SK-N-SH (cell line): ENCODE data around the gene ENOX1. TPM values are rescaled to one million over a fixed set of nuclear protein-coding genes. Genes with fewer than 3 reads are reported as not detected.
A peak's percentile ranks its signal among the peaks of the same experiment; 100 is the strongest.

ENCODE experiments used
- CTCF ChIA-PET: fragments of 300-600, 350-600 bp; formaldehyde crosslinking; extraction: SDS; loops from one replicate; lab custom pipeline; 2021; lab: Yijun Ruan, JAX
- POLR2A ChIA-PET: fragments of 350-600 bp; sonication (Branson Sonifier 250); formaldehyde crosslinking; extraction: SDS; loops from one replicate; lab custom pipeline; 2020; ENCODE audit warnings: antibody characterized with exemption, inconsistent platforms; lab: Yijun Ruan, JAX
- DNase-seq: peaks from one replicate; pipeline ENCODE4 v3.0.0; 2012
- H2AFZ ChIP-seq: fragments of 200-600 bp; sonication (generic); 2 replicates; pipeline ENCODE4 v1.8.1; 2016; ENCODE audit warnings: antibody characterized with exemption, mild to moderate bottlenecking, low read depth
- H3F3A ChIP-seq: fragments of 200-600 bp; sonication (generic); replicated peaks from 2 replicates; pipeline ENCODE3; 2016; ENCODE audit warnings: antibody characterized with exemption, mild to moderate bottlenecking; ENCODE audit not compliant: insufficient read depth
- H3K27ac ChIP-seq, 2 experiments: fragments of 200-500 bp in 1 of 2; fragments of 200-600 bp in 1 of 2; sonication (Bioruptor generic) in 1 of 2; sonication (generic), shearing (Covaris generic) in 1 of 2; 2 replicates each; pipeline versions ENCODE4 v1.5.1 to v1.6.1; 2014 to 2016; ENCODE audit warnings: low read depth in 2 of 2, inconsistent platforms in 1 of 2, low read length in 1 of 2, mild to moderate bottlenecking in 1 of 2, mixed read lengths in 1 of 2
- H3K27me3 ChIP-seq: fragments of 200-600 bp; sonication (generic), shearing (Covaris generic); 2 replicates; pipeline ENCODE4 v1.6.1; 2016; ENCODE audit warnings: mixed run types; ENCODE audit not compliant: insufficient read depth
- H3K36me3 ChIP-seq, 2 experiments: fragments of 200-500 bp in 1 of 2; fragments of 200-600 bp in 1 of 2; sonication (Bioruptor generic) in 1 of 2; sonication (generic) in 1 of 2; replicated peaks in 1 of 2; 2 replicates each; pipeline versions ENCODE3 to v1.5.1; 2014 to 2016; ENCODE audit warnings: low read length in 1 of 2, mild to moderate bottlenecking in 1 of 2; ENCODE audit not compliant: insufficient read depth in 2 of 2, control insufficient read depth in 1 of 2
- H3K4me1 ChIP-seq, 2 experiments: fragments of 200-500 bp in 1 of 2; fragments of 200-600 bp in 1 of 2; sonication (Bioruptor generic) in 1 of 2; sonication (generic), shearing (Covaris generic) in 1 of 2; 2 replicates each; pipeline versions ENCODE4 v1.5.1 to v1.6.1; 2014 to 2016; ENCODE audit warnings: low read depth in 1 of 2, low read length in 1 of 2, mixed run types in 1 of 2; ENCODE audit not compliant: insufficient read depth in 2 of 2, control insufficient read depth in 1 of 2
- H3K4me2 ChIP-seq: fragments of 200-600 bp; sonication (generic), shearing (Covaris generic); 2 replicates; pipeline ENCODE4 v1.6.1; 2017; ENCODE audit warnings: mixed run types
- H3K4me3 ChIP-seq, 2 experiments: fragments of 200-500 bp in 1 of 2; fragments of 200-600 bp in 1 of 2; sonication (Bioruptor generic) in 1 of 2; sonication (generic), shearing (Covaris generic) in 1 of 2; 2 replicates each; pipeline versions ENCODE4 v1.5.1 to v1.8.1; 2014 to 2016; ENCODE audit warnings: low read depth in 2 of 2, inconsistent platforms in 1 of 2, low read length in 1 of 2, mild to moderate bottlenecking in 1 of 2, mixed read lengths in 1 of 2, moderate library complexity in 1 of 2
- H3K79me2 ChIP-seq: fragments of 200-600 bp; sonication (generic); 2 replicates; pipeline ENCODE4 v1.8.1; 2017; ENCODE audit warnings: mild to moderate bottlenecking; ENCODE audit not compliant: insufficient read depth
- H3K9ac ChIP-seq: fragments of 200-600 bp; sonication (generic); 2 replicates; pipeline ENCODE4 v1.6.1; 2017; ENCODE audit warnings: mixed run types
- H3K9me2 ChIP-seq: fragments of 200-600 bp; sonication (generic); 2 replicates; pipeline ENCODE4 v1.6.1; 2017; ENCODE audit warnings: mixed run types
- H3K9me3 ChIP-seq: fragments of 200-600 bp; sonication (generic); 2 replicates; pipeline ENCODE4 v1.6.1; 2017; ENCODE audit warnings: mixed run types, mild to moderate bottlenecking, moderate library complexity
- H4K20me1 ChIP-seq: fragments of 200-600 bp; sonication (generic); 2 replicates; pipeline ENCODE4 v1.6.1; 2017; ENCODE audit warnings: mild to moderate bottlenecking, mixed run types; ENCODE audit not compliant: insufficient read depth
- CHD2 ChIP-seq: fragments of 150-350 bp; IDR thresholded peaks from 2 replicates; pipeline ENCODE4 v1.6.1; 2018; ENCODE audit warnings: low read length; ENCODE audit not compliant: partially characterized antibody
- FOSL2 ChIP-seq: IDR thresholded peaks from 2 replicates; pipeline ENCODE4 v1.4.0; 2012; ENCODE audit warnings: low read depth, mild to moderate bottlenecking, moderate library complexity, borderline replicate concordance
- FOXJ3 ChIP-seq: sonication (generic); formaldehyde crosslinking; IDR thresholded peaks from 2 replicates; pipeline ENCODE4 v1.5.1; 2020; ENCODE audit warnings: mild to moderate bottlenecking, missing genetic modification reagents
- FOXM1 ChIP-seq: IDR thresholded peaks from 2 replicates; pipeline ENCODE4 v1.4.0; 2012; ENCODE audit warnings: low read depth, mild to moderate bottlenecking
- IRF3 ChIP-seq: fragments of 150-350 bp; IDR thresholded peaks from 2 replicates; pipeline ENCODE4 v1.6.1; 2016; ENCODE audit warnings: mild to moderate bottlenecking, low read depth, low read length
- MAX ChIP-seq: IDR thresholded peaks from 2 replicates; pipeline ENCODE4 v1.4.0; 2012; ENCODE audit warnings: low read depth
- MEF2A ChIP-seq: IDR thresholded peaks from 2 replicates; pipeline ENCODE4 v1.4.0; 2012; ENCODE audit warnings: low read depth, borderline replicate concordance
- PBX3 ChIP-seq: IDR thresholded peaks from 2 replicates; pipeline ENCODE4; 2012
- RCOR1 ChIP-seq: fragments of 150-350 bp; IDR thresholded peaks from 2 replicates; pipeline ENCODE4 v1.6.1; 2017; ENCODE audit warnings: antibody characterized with exemption, low read length
- SMC3 ChIP-seq: IDR thresholded peaks from 2 replicates; pipeline ENCODE4 v1.6.1; 2012; ENCODE audit warnings: low read depth, low read length, improper control_type of control experiment
- WGBS: methylation state at CpG from one replicate; pipeline ENCODE4 v1.1.6; 2017; ENCODE audit warnings: low lambda C conversion rate; 5-methylcytosine and 5-hydroxymethylcytosine counted together
- polyA plus RNA-seq, 3 experiments: library from polyadenylated mRNA; depleted of rRNA; stranded (reverse); fragments of >200 nt; gene quantifications; 2 replicates each; pipeline ENCODE4 v1.2.3, GENCODE V29; 2012

Gene ENOX1
- polyA plus RNA-seq, 1 of the 3 experiments (the other 2 are of a cell fraction): 5.8 TPM

GRCh38 chr13:43698758-43699157 is 88.0 kb downstream of the ENOX1 start:
- H3K79me2 ChIP-seq: no peaks in the 10 kb centered on the region
- H3K9ac ChIP-seq: no peak overlapping the region
- ChIA-PET CTCF (no interaction called here), POLR2A (no interaction called here)
- H2AFZ ChIP-seq: no peak overlapping the region
- no peaks in the 10 kb centered on the region for H3K4me1 ChIP-seq
- no peaks in the 10 kb centered on the region for H3K36me3 ChIP-seq
- H4K20me1 ChIP-seq: no peaks in the 10 kb centered on the region
- no peak overlapping the region for H3K4me2 ChIP-seq
- H3K9me2 ChIP-seq: no peaks in the 10 kb centered on the region; the same call in 1 of the 2 replicates
- H3K27me3 ChIP-seq: no peaks in the 10 kb centered on the region
- WGBS: 36% methylated on average over 2 of the region's 2 CpGs
- peaks cover 11% of the 10 kb centered on the region for H3F3A ChIP-seq
- H3K9me3 ChIP-seq: no peaks in the 10 kb centered on the region
- peak; percentile 24; the same call in 1 of the 2 replicates for TF ChIP-seq FOSL2
- TF ChIP-seq RCOR1: no peak
- 0 out of 2 replicates have a peak, but pooled peaks have one; percentile 18 for TF ChIP-seq MAX
- no peak for TF ChIP-seq FOXJ3 (CRISPR knock-in tag)
- TF ChIP-seq SMC3: no peak
- TF ChIP-seq FOXM1: no peak
- TF ChIP-seq IRF3: no peak
- no peak for TF ChIP-seq MEF2A
- H3K4me3 ChIP-seq: no peak overlapping the region
- no peak for DNase-seq
- H3K27ac ChIP-seq: peak overlapping the region in 1 of 2 experiments; percentile 42; a peak in 1 of 4 replicates

- 78% methylated on average over 2 of the region's 2 CpGs for WGBS
- H3K79me2 ChIP-seq: no peaks in the 10 kb centered on the region
- H4K20me1 ChIP-seq: no peaks in the 10 kb centered on the region
- peaks cover 11% of the 10 kb centered on the region for H3F3A ChIP-seq
- POLR2A ChIA-PET: no interaction called here
- TF ChIP-seq PBX3 (no peak), CHD2 (no peak)
- no peaks in the 10 kb centered on the region for H3K4me1 ChIP-seq
- H3K27ac ChIP-seq: peak overlapping the region in 1 of 2 experiments; percentile 42; a peak in 1 of 4 replicates
- no peak overlapping the region for H3K4me3 ChIP-seq
- CTCF ChIA-PET: interaction anchor here (0.6 kb wide), 1 partner anchor 34 kb away, joined by 3 read pairs; no protein-coding TSS in a partner anchor
- DNase-seq: no peak
- no peak overlapping the region for H3K9ac ChIP-seq
- no peak overlapping the region for H3K4me2 ChIP-seq
- no peaks in the 10 kb centered on the region for H3K36me3 ChIP-seq
- no peaks in the 10 kb centered on the region; the same call in 1 of the 2 replicates for H3K9me2 ChIP-seq
- no peak overlapping the region for H2AFZ ChIP-seq
- no peaks in the 10 kb centered on the region for H3K9me3 ChIP-seq
- no peaks in the 10 kb centered on the region for H3K27me3 ChIP-seq
Observed at GRCh38 chr13:43698009-43698408, 88.8 kb downstream of the ENOX1 start.
